GM12864 (cell line): ENCODE data around the gene NOL9.

Experiments used
- DNase-seq: peaks from one replicate; pipeline ENCODE4 v3.0.0-alpha.2; 2011; ENCODE audit warnings: low read depth
- H3K4me3 ChIP-seq: 2 replicates; pipeline ENCODE4 v1.5.1; 2011; ENCODE audit warnings: mild to moderate bottlenecking, low read depth, low read length, control low read depth
- TF ChIP-seq, protein P1 (sequence below): IDR thresholded peaks from 2 replicates; pipeline ENCODE4 v1.5.1; 2011; ENCODE audit warnings: low read depth, mild to moderate bottlenecking, moderate library complexity, low read length, control low read depth, inconsistent platforms; ENCODE audit errors: missing control alignments

The NOL9 gene

GRCh38 chr1:6545276-6546112 lies 8.8 kb downstream of the NOL9 start:
- H3K4me3 ChIP-seq, result no peak overlapping the region
- no peak for DNase-seq
- TF ChIP-seq, protein P1, sequence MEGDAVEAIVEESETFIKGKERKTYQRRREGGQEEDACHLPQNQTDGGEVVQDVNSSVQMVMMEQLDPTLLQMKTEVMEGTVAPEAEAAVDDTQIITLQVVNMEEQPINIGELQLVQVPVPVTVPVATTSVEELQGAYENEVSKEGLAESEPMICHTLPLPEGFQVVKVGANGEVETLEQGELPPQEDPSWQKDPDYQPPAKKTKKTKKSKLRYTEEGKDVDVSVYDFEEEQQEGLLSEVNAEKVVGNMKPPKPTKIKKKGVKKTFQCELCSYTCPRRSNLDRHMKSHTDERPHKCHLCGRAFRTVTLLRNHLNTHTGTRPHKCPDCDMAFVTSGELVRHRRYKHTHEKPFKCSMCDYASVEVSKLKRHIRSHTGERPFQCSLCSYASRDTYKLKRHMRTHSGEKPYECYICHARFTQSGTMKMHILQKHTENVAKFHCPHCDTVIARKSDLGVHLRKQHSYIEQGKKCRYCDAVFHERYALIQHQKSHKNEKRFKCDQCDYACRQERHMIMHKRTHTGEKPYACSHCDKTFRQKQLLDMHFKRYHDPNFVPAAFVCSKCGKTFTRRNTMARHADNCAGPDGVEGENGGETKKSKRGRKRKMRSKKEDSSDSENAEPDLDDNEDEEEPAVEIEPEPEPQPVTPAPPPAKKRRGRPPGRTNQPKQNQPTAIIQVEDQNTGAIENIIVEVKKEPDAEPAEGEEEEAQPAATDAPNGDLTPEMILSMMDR, result no peak

DNA sequence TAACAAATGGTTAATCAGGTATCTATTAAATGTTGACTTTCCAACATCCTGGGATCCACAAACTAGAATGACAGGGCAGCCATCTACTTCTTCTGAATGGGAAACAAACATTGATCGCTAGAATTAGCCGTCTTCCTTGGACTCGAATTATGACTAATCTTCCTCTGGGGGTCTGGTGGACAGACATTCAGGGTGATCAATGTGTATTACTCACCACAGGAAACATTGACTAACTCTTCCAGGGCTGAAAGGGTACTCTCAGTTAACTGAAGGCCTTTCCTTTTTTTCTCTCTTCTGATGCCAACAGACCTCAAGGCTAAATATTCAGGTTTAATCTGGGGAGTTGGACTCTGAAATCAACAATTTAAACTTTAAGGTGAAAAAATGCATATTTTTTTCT lies 9.5 kb downstream of the NOL9 start:
- no peak overlapping the region for H3K4me3 ChIP-seq
- no peak for DNase-seq
- TF ChIP-seq, protein P1, result no peak

- TF ChIP-seq, protein P1, result no peak
- no peak for DNase-seq
- H3K4me3 ChIP-seq, result no peak overlapping the region
Measured at GRCh38 chr1:6538956-6539355, 15.4 kb downstream of the NOL9 start.

DNA sequence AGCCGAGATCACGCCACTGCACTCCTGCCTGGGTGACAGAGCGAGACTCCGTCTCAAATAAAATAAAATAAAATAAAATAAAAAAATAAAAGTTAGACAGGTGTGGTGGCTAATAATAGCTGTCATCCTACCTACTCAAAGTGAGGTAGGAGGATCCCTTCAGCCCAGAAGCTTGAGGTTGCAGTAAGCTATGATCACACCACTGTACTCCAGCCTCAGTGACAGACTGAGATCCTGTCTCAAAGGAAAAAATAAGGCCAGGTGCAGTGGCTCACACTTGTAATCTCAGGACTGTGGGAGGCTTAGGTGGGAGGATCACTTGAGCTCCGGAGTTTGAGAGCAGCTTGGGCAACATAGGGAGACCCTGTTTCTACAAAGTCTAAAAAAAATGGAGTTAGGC lies 18.0 kb downstream of the NOL9 start:
- TF ChIP-seq, protein P1, result no peak
- no peak for DNase-seq
- H3K4me3 ChIP-seq, result no peak overlapping the region

GRCh38 chr1:6535214-6535613 lies 19.1 kb downstream of the NOL9 start:
- DNase-seq, result no peak
- H3K4me3 ChIP-seq, result no peak overlapping the region
- TF ChIP-seq, protein P1, result no peak

DNA sequence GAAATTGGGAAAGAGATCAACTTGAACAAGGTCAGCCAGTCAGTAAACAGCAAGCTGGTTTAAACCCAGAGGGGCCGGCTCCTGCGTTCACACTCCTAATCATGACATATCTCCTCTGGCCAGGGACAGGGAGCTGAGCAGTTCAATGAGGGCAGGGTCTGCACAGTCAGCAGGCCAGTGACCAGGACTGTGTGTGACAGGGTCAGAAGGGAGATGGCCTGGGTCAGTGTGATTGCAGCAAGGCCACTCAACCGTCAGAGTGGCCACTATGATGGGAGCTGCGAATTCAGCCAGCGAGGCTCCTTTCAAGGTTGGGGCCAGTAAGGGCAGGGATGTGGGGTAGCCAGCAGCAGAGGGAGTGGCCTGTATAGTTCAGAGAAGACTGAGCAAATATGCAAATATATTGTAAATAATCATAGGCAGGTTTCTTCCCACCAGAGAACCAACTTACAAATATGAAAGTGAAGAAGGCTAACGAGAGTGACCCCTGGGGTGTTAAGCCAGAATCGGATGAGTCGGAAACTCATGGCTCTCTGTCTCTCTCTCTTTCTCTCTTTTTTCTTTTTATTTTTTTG lies 20.0 kb downstream of the NOL9 start:
- H3K4me3 ChIP-seq, result no peak overlapping the region
- TF ChIP-seq, protein P1, result no peak

More for the DNA sequence above, 20.0 kb downstream of the NOL9 start:
- DNase-seq, result no peak
